Common myeloid progenitor, CD34-positive (primary cell): ENCODE measurements around the gene CADM4.

Experiments
- CTCF ChIA-PET: fragments of 350-600 bp; sonication (Branson Sonifier 250); formaldehyde crosslinking; loops from one replicate; lab custom pipeline; 2021; ENCODE audit warnings: antibody characterized with exemption; lab: Charles Lee
- POLR2A ChIA-PET: fragments of 350-600 bp; sonication (Branson Sonifier 250); formaldehyde crosslinking; loops from one replicate; lab custom pipeline; 2021; ENCODE audit warnings: antibody characterized with exemption; lab: Charles Lee
- DNase-seq, 3 donors: peaks; one replicate each; pipeline versions ENCODE4 v3.0.0 to v3.0.0-alpha.2; 2013
- H3K27ac ChIP-seq, 2 experiments: 1 replicate in 1 of 2; 2 replicates in 1 of 2; pipeline ENCODE4 v1.7.0; 2013; ENCODE audit warnings: inconsistent platforms in 2 of 2, low read length in 2 of 2, mild to moderate bottlenecking in 2 of 2, low read depth in 1 of 2, moderate library complexity in 1 of 2; ENCODE audit not compliant: severe bottlenecking in 2 of 2, insufficient read depth in 1 of 2, poor library complexity in 1 of 2
- H3K27me3 ChIP-seq, 5 experiments: replicated peaks in 2 of 5; 1 replicate in 3 of 5; 2 replicates in 2 of 5; pipeline versions ENCODE4 v1.6.1 to v1.7.0; 2013; ENCODE audit warnings: low read length in 4 of 5, mild to moderate bottlenecking in 2 of 5, moderate library complexity in 2 of 5, inconsistent platforms in 1 of 5; ENCODE audit not compliant: insufficient read depth in 5 of 5, control insufficient read depth in 4 of 5
- H3K36me3 ChIP-seq, 4 experiments: 1 replicate in 2 of 4; 2 replicates in 2 of 4; pipeline versions ENCODE4 v1.6.1 to v1.7.0; 2013; ENCODE audit warnings: low read length in 3 of 4, control low read depth in 1 of 4, mild to moderate bottlenecking in 1 of 4; ENCODE audit not compliant: control insufficient read depth in 4 of 4, insufficient read depth in 4 of 4
- H3K4me1 ChIP-seq, 4 experiments: 1 replicate in 3 of 4; 2 replicates in 1 of 4; pipeline versions ENCODE4 v1.6.1 to v1.7.1; 2013; ENCODE audit warnings: low read length in 3 of 4, mild to moderate bottlenecking in 3 of 4, control low read depth in 1 of 4, inconsistent platforms in 1 of 4, moderate library complexity in 1 of 4; ENCODE audit not compliant: control insufficient read depth in 4 of 4, insufficient read depth in 4 of 4; ENCODE audit errors: control extremely low read depth in 1 of 4
- H3K4me3 ChIP-seq, 7 experiments: 1 replicate in 4 of 7; 2 replicates in 3 of 7; pipeline versions ENCODE4 v1.5.1 to v1.7.0; 2013; ENCODE audit warnings: mild to moderate bottlenecking in 7 of 7, low read length in 6 of 7, moderate library complexity in 6 of 7, inconsistent platforms in 2 of 7, low read depth in 2 of 7, control low read depth in 1 of 7; ENCODE audit not compliant: insufficient read depth in 4 of 7, control insufficient read depth in 1 of 7; ENCODE audit errors: extremely low read depth in 1 of 7
- H3K9me3 ChIP-seq, 5 experiments: 1 replicate in 4 of 5; 2 replicates in 1 of 5; pipeline versions ENCODE4 v1.6.1 to v1.7.1; 2013; ENCODE audit warnings: low read length in 4 of 5, mild to moderate bottlenecking in 2 of 5, inconsistent platforms in 1 of 5, low read depth in 1 of 5, moderate library complexity in 1 of 5; ENCODE audit not compliant: control insufficient read depth in 4 of 5, insufficient read depth in 2 of 5; ENCODE audit errors: control extremely low read depth in 1 of 5
- WGBS: methylation state at CpG from one replicate; pipeline ENCODE4 v1.1.5; 2013; ENCODE audit not compliant: insufficient coverage; 5-methylcytosine and 5-hydroxymethylcytosine counted together

CADM4 gene

DNA sequence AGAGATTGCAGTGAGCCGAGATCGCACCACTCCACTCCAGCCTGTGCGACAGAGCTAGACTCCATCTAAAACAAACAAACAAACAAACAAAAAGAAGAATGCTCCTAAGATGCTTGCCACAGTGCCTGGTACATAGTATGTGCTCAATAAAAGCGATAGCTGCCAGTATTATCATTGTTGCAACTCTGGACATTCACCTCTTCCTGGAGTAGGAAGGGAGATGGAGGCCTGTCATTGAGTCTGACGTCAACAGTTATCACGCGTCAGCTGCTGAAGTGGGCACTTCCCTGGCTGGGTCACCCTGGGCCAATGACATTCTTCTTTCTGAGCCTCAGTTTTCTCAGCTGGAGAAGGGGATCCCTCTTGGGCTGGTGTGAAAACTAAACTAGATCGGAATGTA is 34.5 kb upstream of the CADM4 start:
- no peak for DNase-seq
- ChIA-PET CTCF (interaction anchor here (0.6 to 1.7 kb wide), 6 partner anchors 13 to 72 kb away, joined by 3 to 9 read pairs (median 4); no protein-coding TSS in a partner anchor), POLR2A (no interaction called here)
- Histone ChIP-seq H3K27me3 (no peaks in the 10 kb centered on the region), H3K4me3 (peak overlapping the region in 1 of 7 experiments; percentile 40), H3K4me1 (peaks cover 5 to 40% (median 25%) of the 10 kb centered on the region in 4 experiments), H3K36me3 (no peaks in the 10 kb centered on the region), H3K9me3 (no peaks in the 10 kb centered on the region), H3K27ac (no peak overlapping the region)
- WGBS: 94% methylated on average over 4 of the region's 8 CpGs

DNA sequence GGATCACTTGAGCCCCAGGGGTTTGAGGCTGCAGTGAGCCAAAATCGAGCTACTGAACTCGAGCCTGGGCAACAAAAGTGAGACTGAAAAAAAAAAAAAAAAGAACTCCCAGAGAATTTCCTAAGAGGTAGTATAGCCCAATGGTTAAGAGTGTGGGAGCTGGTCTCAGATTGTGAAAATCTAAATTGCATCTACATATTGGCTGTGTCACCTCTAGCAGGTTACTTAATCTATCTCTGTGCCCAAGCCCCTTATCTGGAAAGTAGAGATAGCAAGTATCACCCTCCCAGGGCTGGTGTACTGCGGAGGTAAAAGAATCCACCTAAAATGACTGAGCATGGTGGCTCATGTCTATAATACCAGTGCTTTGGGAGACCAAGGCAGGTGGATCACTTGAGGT is 34.0 kb upstream of the CADM4 start:
- POLR2A ChIA-PET: no interaction called here
- CTCF ChIA-PET: interaction anchor here (0.9 to 1.7 kb wide), 3 partner anchors 26 to 50 kb away, joined by 3 to 9 read pairs (median 3); no protein-coding TSS in a partner anchor
- H3K9me3 ChIP-seq: no peaks in the 10 kb centered on the region
- no peaks in the 10 kb centered on the region for H3K27me3 ChIP-seq
- DNase-seq: no peak
- peaks cover 5 to 45% (median 29%) of the 10 kb centered on the region in 4 experiments for H3K4me1 ChIP-seq
- no peaks in the 10 kb centered on the region for H3K36me3 ChIP-seq
- 95% methylated on average over 3 of the region's 3 CpGs for WGBS
- H3K27ac ChIP-seq: no peak overlapping the region
- H3K4me3 ChIP-seq: no peak overlapping the region

DNA sequence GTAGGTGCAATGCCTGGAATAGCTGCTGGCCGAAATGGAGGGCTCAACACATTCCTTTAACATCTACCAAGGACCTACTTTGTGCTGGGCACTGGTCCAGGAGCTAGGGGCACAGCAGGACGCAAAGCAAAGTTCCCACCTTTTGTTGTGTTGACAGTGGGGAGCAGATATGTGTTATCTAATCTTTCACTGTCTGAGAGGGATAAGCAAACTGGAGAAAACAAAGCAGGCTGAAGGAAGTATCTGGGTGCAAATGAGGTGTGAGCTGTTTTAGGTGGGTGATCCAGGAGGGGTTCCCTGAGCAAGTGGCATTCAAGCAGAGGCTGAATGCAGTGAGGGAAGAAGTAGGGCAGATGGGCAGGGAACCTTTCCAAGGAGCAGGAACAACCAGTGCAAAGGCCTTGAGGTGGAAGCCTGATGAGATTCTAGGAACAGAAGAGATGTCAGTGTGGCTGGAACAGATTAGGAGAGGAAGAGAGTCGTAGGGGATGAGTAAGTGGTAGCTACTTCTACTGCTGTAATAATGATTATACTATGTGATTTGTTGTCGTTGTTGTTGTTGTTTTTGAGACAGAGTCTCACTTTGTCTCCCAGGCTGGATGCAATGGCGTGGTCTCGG is 32.5 kb upstream of the CADM4 start:
- H3K9me3 ChIP-seq: no peaks in the 10 kb centered on the region
- H3K27ac ChIP-seq: no peak overlapping the region
- H3K36me3 ChIP-seq: peaks cover 0 to 5% (median 0%) of the 10 kb centered on the region in 4 experiments
- ChIA-PET POLR2A (interaction anchor here (1.2 kb wide), 1 partner anchor 9 kb away, joined by 3 read pairs; no protein-coding TSS in a partner anchor), CTCF (interaction anchor here (1.0 kb wide), 1 partner anchor 97 kb away, joined by 3 read pairs; no protein-coding TSS in a partner anchor)
- no peak overlapping the region for H3K4me3 ChIP-seq
- H3K4me1 ChIP-seq: peaks cover 5 to 56% (median 37%) of the 10 kb centered on the region in 4 experiments
- no peaks in the 10 kb centered on the region for H3K27me3 ChIP-seq
- WGBS: 90% methylated on average over 5 of the region's 6 CpGs
- no peak for DNase-seq

DNA sequence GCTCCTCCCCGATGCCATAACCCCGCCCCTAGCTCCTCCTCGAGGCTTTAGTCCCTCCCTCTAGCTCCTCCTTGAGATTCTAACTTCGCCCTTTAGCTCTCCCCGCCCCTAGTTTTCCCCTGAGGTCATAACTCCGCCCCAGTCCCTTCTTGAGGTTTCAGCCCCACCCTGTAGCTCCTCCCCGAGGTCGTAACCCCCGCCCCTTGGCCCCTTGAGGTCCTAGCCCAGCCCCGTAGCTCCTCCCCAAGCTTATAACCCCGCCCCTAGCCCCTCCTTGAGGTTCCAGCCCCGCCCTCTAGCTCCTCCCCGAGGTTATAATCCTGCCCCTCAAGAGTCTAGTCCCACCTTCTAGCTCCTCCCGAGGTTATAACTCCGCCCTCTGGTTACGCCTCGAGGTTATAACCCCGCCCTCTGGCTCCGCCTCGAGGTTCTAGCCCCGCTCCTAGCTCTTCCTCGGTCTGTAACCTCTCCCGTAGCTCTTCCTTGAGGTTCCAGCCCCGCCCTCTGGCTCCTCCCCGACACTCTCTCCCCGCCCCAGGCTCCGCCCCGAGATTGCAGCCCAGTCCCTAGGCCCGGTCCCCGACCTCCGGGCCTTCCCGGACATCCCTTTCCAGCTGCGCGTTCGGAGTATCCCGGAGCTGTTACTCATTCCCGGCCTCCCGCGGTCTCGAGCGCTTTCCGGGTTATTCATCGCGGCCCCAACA is 28.9 kb upstream of the CADM4 start:
- WGBS: 0% methylated on average over 44 of the region's 44 CpGs
- peak; percentile 98 to 99 (median 99) for DNase-seq
- H3K27ac ChIP-seq: peak overlapping the region in 1 of 2 experiments; percentile 64
- peaks cover 13 to 57% (median 44%) of the 10 kb centered on the region in 4 experiments for H3K4me1 ChIP-seq
- no peaks in the 10 kb centered on the region for H3K27me3 ChIP-seq
- ChIA-PET POLR2A (interaction anchor here (0.6 to 1.1 kb wide), 3 partner anchors 23 to 109 kb away, joined by 4 to 6 read pairs (median 5); no protein-coding TSS in a partner anchor), CTCF (interaction anchor here (0.6 to 2.9 kb wide), 25 partner anchors 9 to 135 kb away, joined by 3 to 12 read pairs (median 4); partner anchors contain the start of gene ZNF575)
- peaks cover 2 to 20% (median 5%) of the 10 kb centered on the region in 4 experiments for H3K36me3 ChIP-seq
- peak overlapping the region; percentile 38 to 84 (median 73) for H3K4me3 ChIP-seq
- H3K9me3 ChIP-seq: no peaks in the 10 kb centered on the region

DNA sequence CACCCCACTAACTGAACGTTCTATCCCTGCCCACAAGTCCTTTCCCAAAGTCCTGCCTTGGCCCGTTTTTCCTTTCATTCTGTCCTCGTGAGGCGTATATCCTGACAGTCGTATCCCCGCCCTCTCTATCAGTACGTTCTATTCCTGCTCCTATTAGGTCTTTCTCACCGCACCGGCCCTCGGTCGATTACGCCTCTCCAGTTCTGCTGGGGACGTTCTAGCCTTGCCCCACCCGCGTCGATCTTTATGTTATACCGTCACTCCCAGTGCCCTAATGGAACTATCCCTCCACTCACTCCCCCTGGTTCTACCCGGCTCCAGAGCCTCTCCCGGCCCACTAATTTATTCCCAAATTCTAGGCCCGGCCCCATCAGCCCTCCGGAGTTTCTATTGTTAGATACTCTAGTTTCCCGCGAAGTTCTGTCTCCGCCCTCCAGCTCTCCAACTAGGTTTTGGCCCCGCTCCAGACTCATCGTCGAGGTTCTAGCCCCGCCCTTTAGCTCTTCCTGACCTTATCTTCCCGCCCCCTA is 28.3 kb upstream of the CADM4 start:
- WGBS: 27% methylated on average over 29 of the region's 29 CpGs
- Histone ChIP-seq H3K4me1 (peaks cover 13 to 61% (median 50%) of the 10 kb centered on the region in 4 experiments), H3K36me3 (peaks cover 2 to 24% (median 5%) of the 10 kb centered on the region in 4 experiments), H3K9me3 (no peaks in the 10 kb centered on the region), H3K27me3 (no peaks in the 10 kb centered on the region), H3K27ac (peak overlapping the region in 1 of 2 experiments; percentile 16), H3K4me3 (peak overlapping the region in 6 of 7 experiments; percentile 27 to 84 (median 57))
- ChIA-PET CTCF (interaction anchor here (0.6 to 2.9 kb wide), 24 partner anchors 9 to 135 kb away, joined by 3 to 12 read pairs (median 4); partner anchors contain the start of gene ZNF575), POLR2A (interaction anchor here (0.6 to 0.7 kb wide), 2 partner anchors 58 to 109 kb away, joined by 4 to 5 read pairs; no protein-coding TSS in a partner anchor)
- no peak for DNase-seq

DNA sequence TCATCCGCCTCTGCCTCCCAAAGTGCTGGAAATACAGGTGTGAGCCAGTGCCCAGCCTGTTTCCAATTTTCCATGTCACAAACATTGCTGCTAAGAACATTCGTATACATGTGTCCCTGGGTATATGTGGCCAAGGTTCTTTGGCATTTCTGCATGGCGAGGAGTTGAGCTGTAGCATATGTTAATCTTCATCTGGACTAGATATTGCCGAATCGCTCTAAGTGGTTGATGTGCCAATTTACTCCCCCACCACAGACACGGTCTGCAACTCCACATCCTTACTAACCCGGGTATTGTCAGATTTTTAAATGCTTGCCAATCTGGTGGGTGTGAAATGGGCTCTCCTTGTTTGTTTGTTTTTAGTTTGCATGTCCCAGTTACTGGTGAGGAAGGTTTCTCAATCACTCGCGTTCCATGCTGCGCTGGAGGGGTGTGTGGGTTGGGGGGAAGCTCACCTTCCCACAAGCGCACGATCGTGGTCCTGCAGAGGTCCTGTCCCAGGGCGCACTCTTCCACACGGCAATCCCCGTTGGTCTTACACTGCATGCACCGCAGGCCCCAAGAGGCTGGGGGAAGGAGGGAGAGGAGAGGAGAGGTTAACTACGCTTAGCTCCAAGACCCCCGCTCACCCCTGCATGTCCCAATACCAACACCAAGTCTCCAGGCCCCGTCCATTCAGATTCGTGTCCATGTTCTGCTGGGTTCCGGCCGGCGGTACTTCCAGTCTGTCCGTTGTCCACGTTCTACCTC is 27.7 kb upstream of the CADM4 start:
- H3K4me1 ChIP-seq: peaks cover 13 to 61% (median 51%) of the 10 kb centered on the region in 4 experiments
- no peak overlapping the region for H3K27ac ChIP-seq
- no peak for DNase-seq
- no peaks in the 10 kb centered on the region for H3K27me3 ChIP-seq
- 88% methylated on average over 14 of the region's 26 CpGs for WGBS
- ChIA-PET POLR2A (no interaction called here), CTCF (interaction anchor here (1.2 to 2.9 kb wide), 5 partner anchors 15 to 112 kb away, joined by 3 to 11 read pairs (median 8); no protein-coding TSS in a partner anchor)
- peaks cover 2 to 26% (median 5%) of the 10 kb centered on the region in 4 experiments for H3K36me3 ChIP-seq
- H3K4me3 ChIP-seq: peak overlapping the region in 4 of 7 experiments; percentile 37 to 69 (median 57)
- H3K9me3 ChIP-seq: no peaks in the 10 kb centered on the region
